ENCODE results near the gene SATB2. TPM values are rescaled to one million over a fixed set of nuclear protein-coding genes. Genes with fewer than 3 reads are reported as not detected.

SATB2 gene
- total RNA-seq, 1 donor from 2014 or later: 7.4 TPM

DNA sequence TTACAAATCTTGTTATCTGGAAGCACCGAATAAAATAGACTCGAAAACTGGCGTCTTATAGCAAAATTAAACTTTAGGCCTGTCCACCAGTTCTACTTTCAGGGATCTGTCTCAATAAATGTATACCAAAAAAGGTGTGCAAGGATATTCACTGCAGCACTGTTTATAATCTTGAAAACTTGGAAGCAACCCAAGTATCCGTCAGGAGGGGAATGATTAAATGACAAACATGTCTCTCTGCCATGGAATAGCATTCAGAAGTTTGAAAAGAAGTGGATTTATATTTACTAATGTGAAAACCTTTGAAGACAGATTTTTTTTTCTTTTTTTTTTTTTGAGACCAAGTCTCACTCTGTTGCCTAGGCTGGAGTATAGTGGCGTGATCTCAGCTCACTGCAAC is 32.3 kb upstream of the SATB2 start:
- H3K4me1 ChIP-seq: no peaks in the 10 kb centered on the region
- no peak overlapping the region for H3K4me3 ChIP-seq
- no peaks in the 10 kb centered on the region for H3K9me3 ChIP-seq
- peak in 1 of 2 donors; percentile 0 for DNase-seq (ENCODE audit: extremely low spot score in 2 of 2)
- no peaks in the 10 kb centered on the region for H3K36me3 ChIP-seq
- intact Hi-C loops (cut with DNase I): no loop called here
- TF ChIP-seq POLR2AphosphoS5 (IDR thresholded peaks at IDR 0.05; ENCODE audit: insufficient read depth in 1 of 2, low read depth in 1 of 2) (no peak), POLR2A (IDR thresholded peaks at IDR 0.05) (no peak)
- TF ChIP-seq, protein P1, sequence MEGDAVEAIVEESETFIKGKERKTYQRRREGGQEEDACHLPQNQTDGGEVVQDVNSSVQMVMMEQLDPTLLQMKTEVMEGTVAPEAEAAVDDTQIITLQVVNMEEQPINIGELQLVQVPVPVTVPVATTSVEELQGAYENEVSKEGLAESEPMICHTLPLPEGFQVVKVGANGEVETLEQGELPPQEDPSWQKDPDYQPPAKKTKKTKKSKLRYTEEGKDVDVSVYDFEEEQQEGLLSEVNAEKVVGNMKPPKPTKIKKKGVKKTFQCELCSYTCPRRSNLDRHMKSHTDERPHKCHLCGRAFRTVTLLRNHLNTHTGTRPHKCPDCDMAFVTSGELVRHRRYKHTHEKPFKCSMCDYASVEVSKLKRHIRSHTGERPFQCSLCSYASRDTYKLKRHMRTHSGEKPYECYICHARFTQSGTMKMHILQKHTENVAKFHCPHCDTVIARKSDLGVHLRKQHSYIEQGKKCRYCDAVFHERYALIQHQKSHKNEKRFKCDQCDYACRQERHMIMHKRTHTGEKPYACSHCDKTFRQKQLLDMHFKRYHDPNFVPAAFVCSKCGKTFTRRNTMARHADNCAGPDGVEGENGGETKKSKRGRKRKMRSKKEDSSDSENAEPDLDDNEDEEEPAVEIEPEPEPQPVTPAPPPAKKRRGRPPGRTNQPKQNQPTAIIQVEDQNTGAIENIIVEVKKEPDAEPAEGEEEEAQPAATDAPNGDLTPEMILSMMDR (IDR thresholded peaks at IDR 0.05): no peak
- no peak overlapping the region for H3K27ac ChIP-seq
- H3K27me3 ChIP-seq: no peaks in the 10 kb centered on the region

DNA sequence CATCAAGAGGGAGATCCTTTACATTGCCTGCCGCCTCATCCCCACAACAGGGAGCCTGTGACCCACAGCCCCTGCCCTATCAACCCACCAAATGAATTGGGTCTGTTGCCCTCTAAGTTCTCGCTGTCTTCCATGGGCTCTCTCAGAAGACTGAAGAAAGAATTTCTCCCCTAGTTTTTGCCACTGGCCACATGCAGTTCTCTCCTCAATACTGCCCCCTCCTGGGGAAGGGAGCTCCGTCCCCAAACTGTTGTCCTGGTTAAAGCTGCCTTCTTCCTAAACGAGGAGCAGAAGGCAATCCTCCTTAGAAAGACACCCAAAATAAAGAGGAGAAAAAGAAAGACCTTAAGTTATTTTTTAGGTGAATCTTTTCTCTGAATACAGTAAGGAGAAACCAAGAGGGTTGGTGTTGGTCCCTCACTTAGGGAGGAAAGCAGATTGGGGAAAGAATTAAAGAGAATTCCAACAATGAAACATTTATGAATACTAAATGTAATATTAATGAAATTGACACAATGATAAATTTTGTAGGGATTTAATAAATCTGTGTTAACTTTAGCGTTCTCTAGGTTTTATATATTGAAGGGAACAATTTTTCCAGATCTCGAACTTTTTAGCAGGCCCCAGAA is 31.1 kb upstream of the SATB2 start:
- Histone ChIP-seq H3K4me1 (no peaks in the 10 kb centered on the region), H3K27ac (no peak overlapping the region), H3K4me3 (no peak overlapping the region), H3K9me3 (no peaks in the 10 kb centered on the region), H3K27me3 (no peaks in the 10 kb centered on the region), H3K36me3 (no peaks in the 10 kb centered on the region)
- peak in 1 of 2 donors; percentile 44 for DNase-seq (ENCODE audit: extremely low spot score in 2 of 2)
- intact Hi-C loops (cut with DNase I): loop anchor here (10.0 kb wide), 1 partner anchor 1184 kb away; no protein-coding TSS in a partner anchor
- TF ChIP-seq POLR2AphosphoS5 (IDR thresholded peaks at IDR 0.05; ENCODE audit: insufficient read depth in 1 of 2, low read depth in 1 of 2): no peak
- TF ChIP-seq, protein P1 (IDR thresholded peaks at IDR 0.05): peak in 2 of 3 experiments; percentile 32 to 41

DNA sequence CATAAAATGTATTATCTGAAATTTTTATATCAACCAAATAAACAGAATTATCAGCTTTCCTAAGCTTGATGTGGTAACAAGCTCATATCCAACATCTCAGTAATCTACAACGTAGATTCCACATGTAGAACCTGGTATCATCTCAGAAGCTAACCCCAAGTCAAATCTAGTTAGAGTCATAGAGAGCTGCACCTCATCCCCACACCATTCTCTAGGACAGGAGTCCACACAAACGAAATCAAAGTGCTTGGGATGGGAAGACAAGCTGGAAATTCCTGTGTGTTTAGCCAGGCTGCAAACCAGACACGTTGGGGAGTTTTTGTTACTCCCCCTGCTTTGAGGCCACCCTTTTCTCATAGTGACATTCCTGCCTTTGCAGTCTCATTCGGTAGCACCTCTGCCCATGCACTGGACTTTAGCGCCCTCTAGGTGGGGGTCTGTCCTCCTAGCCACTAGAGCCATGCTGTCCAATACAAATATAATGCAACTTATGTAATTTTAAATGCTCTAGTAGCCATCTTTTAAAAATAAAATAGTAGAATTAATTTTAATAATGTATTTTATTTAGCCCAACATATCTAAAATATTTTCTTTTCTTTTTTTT is 28.1 kb upstream of the SATB2 start:
- H3K4me3 ChIP-seq: no peak overlapping the region
- no peak for DNase-seq (ENCODE audit: extremely low spot score in 2 of 2)
- H3K4me1 ChIP-seq: no peaks in the 10 kb centered on the region
- intact Hi-C loops (cut with DNase I): loop anchor here (10.0 kb wide), 1 partner anchor 1181 kb away; no protein-coding TSS in a partner anchor
- TF ChIP-seq POLR2AphosphoS5 (IDR thresholded peaks at IDR 0.05; ENCODE audit: insufficient read depth in 1 of 2, low read depth in 1 of 2) (no peak), POLR2A (IDR thresholded peaks at IDR 0.05) (no peak)
- TF ChIP-seq, protein P1 (IDR thresholded peaks at IDR 0.05): peak; percentile 9 to 35 (median 23)
- no peaks in the 10 kb centered on the region for H3K9me3 ChIP-seq
- H3K36me3 ChIP-seq: no peaks in the 10 kb centered on the region
- H3K27me3 ChIP-seq: no peaks in the 10 kb centered on the region
- H3K27ac ChIP-seq: no peak overlapping the region

DNA sequence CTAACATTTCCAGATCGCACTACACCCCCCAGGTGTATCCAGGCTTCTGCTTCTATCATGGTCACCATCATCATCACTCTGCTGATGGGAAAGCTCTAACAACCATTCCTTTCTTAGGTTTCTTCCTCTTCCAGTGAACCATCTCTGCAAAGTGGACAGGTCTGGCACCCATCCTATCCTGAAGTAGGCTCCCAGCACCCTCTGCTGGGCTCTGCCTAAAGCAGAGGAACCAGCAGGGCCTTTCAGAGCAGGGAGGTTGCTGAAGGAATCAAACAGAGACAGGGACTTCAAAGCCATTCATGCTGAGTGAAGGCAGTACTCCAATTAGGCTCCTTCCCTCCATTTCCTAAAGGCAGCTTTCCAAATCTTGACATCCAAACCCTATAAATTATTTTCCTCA is 27.2 kb upstream of the SATB2 start:
- Histone ChIP-seq H3K9me3 (no peaks in the 10 kb centered on the region), H3K27me3 (no peaks in the 10 kb centered on the region), H3K4me3 (no peak overlapping the region), H3K4me1 (no peaks in the 10 kb centered on the region), H3K27ac (no peak overlapping the region), H3K36me3 (no peaks in the 10 kb centered on the region)
- intact Hi-C loops (cut with DNase I): loop anchor here (10.0 kb wide), 1 partner anchor 1180 kb away; no protein-coding TSS in a partner anchor
- no peak for DNase-seq (ENCODE audit: extremely low spot score in 2 of 2)
- TF ChIP-seq, protein P1 (IDR thresholded peaks at IDR 0.05): no peak
- TF ChIP-seq POLR2AphosphoS5 (IDR thresholded peaks at IDR 0.05; ENCODE audit: insufficient read depth in 1 of 2, low read depth in 1 of 2) (no peak), POLR2A (IDR thresholded peaks at IDR 0.05) (no peak)

DNA sequence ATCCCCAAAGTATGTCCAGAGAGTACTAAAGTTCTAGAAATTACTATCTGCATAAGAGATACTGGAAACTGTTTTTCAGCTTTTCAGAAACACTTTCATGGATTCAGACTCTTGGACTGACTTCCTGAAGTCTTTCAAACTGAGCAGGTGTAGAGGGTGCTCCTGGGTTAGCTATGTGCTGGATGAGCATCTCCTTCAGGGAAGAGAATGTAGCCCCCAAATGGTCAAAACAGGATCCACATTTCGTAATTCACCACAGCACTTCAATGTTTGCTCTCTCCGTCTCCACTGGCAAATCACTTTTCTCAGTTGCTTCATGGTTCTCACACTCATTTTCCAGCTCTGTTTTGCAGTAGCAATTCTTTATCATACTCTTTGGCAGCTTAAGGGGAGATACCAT is 23.2 kb upstream of the SATB2 start:
- no peaks in the 10 kb centered on the region for H3K36me3 ChIP-seq
- H3K27ac ChIP-seq: no peak overlapping the region
- DNase-seq (ENCODE audit: extremely low spot score in 2 of 2): no peak
- no peak for TF ChIP-seq POLR2A (IDR thresholded peaks at IDR 0.05)
- TF ChIP-seq, protein P1 (IDR thresholded peaks at IDR 0.05): no peak
- no peak for TF ChIP-seq POLR2AphosphoS5 (IDR thresholded peaks at IDR 0.05; ENCODE audit: insufficient read depth in 1 of 2, low read depth in 1 of 2)
- no peaks in the 10 kb centered on the region for H3K9me3 ChIP-seq
- H3K4me3 ChIP-seq: no peak overlapping the region
- H3K27me3 ChIP-seq: no peaks in the 10 kb centered on the region
- intact Hi-C loops (cut with DNase I): loop anchor here (10.0 kb wide), 1 partner anchor 1176 kb away; no protein-coding TSS in a partner anchor
- H3K4me1 ChIP-seq: no peaks in the 10 kb centered on the region
